Islet of Langerhans (tissue), 1 donor: ENCODE data around the gene ISL2.

Experiments
- FAIRE-seq: peaks from one replicate; lab custom pipeline; 2011; peaks lifted over from hg19 to GRCh38; lab: Jason Lieb, UNC

Gene ISL2

DNA sequence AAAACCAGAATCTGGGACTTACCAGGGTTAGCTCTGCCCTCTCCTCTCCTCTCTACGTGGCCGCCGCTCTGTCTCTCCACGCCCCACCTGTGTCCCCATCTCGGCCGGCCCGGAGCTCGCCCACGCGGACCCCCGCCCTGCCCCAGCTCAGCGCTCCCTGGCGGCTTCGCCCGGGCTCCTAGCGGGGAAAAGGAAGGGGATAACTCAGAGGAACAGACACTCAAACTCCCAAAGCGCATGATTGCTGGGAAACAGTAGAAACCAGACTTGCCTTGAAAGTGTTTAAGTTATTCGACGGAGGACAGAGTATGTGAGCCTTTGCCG, 5.4 kb downstream of the ISL2 start:
- no peak for FAIRE-seq

DNA sequence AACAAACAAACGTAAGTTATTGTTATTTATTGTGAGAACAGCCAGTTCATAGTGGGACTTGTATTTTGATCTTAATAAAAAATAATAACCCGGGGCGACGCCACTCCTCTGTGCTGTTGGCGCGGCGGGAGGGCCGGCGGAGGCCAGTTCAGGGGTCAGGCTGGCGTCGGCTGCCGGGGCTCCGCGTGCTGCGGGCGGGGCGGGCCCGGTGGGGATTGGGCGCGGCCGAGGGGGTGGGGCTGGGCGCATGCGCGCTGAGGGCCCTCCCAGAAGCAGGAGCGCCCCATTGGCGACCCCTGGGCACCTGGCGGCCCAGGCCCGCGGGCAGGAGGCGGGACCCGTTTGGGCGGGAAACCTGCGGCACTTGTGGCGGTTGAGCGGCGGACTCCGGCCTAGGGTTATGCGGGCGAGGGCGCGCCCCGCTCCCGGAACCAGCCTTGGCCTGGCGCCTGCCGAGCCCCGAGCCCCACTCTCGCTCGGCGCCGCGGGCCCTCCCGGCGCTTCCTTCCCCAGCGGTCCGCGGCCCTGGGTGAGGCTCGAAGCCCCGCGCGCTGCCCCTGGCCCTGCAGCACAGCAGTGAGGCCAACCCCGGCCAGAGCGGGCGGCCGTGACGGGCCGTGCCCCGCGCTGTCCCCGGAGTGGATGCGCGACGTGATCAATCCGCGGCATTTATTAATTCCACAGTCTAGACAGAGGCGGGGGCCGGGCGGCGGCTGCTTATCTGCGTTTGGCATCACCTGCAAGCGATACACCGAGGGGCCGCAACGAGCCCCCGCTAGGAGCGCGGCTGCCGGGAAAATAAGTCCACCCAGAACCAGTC, 6.0 kb downstream of the ISL2 start:
- no peak for FAIRE-seq

- FAIRE-seq, result no peak
Measured at GRCh38 chr15:76343313-76343996, 6.9 kb downstream of the ISL2 start.

DNA sequence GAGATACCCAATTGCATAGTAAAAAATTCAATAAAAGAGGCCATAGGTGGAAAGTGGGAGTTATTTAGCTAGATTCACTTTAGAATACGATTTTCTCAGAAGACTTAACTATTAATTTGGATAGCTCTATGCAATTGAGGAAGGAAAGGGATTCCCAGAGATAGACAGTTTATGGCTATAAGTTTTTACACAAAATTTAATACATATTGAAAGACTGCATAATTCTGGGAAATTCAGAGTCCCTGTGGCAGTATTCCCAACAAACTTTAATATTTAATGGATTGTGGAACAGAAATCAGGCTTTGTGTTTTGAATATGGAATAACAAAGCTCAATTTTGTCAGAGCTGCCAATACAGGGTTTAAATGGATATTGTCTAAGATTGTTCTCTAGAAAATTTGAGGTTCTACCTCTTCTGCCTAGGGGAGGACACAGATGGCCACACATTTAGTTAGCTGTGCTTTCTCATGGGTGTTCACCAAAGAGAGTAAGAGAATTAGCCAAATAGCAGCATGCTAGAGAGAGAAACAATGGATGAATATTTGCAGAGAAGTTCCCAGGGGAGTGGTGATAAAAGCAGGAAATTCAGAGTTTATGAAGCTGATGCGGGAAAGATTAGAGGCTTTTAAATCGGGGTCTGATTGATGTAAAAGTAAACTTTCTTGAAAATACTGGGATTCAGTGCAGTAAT, 8.5 kb downstream of the ISL2 start:
- no peak for FAIRE-seq

DNA sequence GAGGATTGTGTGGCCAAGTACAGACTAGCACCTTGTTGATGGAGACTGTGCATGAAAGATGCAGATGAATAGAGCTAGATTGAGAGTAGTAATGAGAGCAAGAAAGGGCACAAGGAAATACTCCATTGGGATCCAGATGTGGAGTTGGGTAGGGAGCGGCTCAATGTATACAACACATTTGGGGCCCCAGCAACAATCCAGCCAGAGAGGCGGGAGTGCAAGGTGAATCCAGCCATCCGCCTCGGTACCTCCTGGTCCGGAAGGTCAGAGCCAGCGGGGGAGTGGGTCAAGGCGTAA, 9.0 kb downstream of the ISL2 start:
- FAIRE-seq, result no peak

GRCh38 chr15:76345880-76346668, 9.5 kb downstream of the ISL2 start:
- no peak for FAIRE-seq

GRCh38 chr15:76346669-76347481, 10.3 kb downstream of the ISL2 start:
- FAIRE-seq, result no peak

- FAIRE-seq, result no peak
Measured at GRCh38 chr15:76347482-76348055, 11.0 kb downstream of the ISL2 start.

DNA sequence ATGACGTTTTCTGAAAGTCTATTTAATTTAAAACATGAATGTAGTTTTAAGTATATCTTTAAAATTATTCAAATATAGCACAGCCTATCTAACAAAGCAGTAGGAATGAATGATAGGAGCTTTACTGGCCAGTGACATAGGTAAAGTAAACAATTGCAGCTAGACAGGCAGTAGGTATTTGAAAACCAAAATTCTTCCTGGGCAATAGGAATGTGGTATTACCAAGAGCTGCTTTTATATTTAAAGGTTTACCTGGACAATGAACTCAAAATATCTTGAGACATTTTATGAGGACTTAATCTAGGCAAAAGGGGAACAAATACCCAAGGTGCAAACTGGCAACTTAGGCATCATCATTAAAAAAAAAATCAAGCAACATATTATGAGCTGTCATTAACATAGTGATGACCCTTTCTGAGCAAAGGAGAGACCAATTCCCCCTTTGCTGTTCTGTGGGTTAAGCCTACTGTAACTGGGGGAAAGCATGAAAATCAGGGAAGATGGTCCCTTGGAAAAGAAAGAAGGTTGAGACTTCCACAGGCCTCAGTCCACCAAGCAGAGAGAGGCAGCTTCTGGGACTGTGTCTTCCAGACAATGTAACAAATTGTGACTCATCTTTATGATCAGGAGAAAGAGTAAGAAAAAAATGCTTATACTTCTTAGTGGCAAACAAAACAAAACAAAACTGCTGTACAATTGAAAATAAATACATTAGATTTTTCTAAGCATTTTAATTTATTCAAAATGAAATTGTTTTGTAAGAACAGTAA, 12.9 kb downstream of the ISL2 start:
- no peak for FAIRE-seq

- FAIRE-seq, result peak; percentile 74
Measured at GRCh38 chr15:76353023-76353577, 16.5 kb downstream of the ISL2 start.

- no peak for FAIRE-seq
Measured at GRCh38 chr15:76353903-76354302, 17.3 kb downstream of the ISL2 start.

- FAIRE-seq, result no peak
Measured at GRCh38 chr15:76354823-76355440, 18.4 kb downstream of the ISL2 start.

GRCh38 chr15:76358453-76358852, 21.9 kb downstream of the ISL2 start:
- no peak for FAIRE-seq

GRCh38 chr15:76359152-76359551, 22.6 kb downstream of the ISL2 start:
- FAIRE-seq, result no peak

DNA sequence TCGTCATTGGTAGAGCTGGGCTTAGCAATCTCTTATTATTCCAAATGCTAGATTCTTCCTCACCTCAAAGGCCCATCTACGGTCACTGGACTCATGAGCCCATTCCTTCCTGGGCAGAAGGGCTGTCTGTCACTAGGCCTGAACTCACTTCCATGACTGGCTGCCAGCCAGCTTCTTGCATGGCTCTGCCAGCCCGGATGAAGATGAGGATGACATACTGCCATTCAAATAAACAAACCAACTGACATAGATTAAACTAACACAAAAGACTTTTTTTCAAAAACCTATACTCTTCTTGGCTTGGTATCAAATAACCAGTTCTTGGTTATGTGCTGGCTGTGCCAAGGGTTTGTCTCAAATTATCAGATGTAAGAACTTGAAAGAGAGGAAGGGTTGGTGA, 23.8 kb downstream of the ISL2 start:
- no peak for FAIRE-seq

GRCh38 chr15:76363251-76363650, 26.7 kb downstream of the ISL2 start:
- no peak for FAIRE-seq

DNA sequence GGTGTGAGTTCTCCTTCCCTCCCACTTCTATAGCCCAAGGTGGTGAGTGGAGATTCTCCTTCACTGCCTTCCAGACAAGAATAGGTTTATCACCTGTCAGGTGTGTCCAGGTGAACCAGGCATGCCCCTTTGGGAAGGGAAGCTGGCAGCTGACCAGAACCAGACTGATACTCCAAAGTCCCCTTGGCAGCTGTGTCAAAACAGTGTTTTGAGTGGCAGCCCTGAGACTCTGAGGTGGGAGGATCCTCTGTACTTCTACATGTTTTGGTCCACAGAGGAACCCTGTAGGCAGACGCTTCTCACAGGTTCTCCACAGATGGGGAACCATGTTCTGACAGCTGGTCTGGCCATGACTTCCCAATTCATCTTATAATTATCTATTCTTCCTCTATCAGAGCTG, 30.1 kb downstream of the ISL2 start:
- no peak for FAIRE-seq

- no peak for FAIRE-seq
Measured at GRCh38 chr15:76368122-76368621, 31.6 kb downstream of the ISL2 start.

GRCh38 chr15:76376029-76376428, 39.5 kb downstream of the ISL2 start:
- no peak for FAIRE-seq

GRCh38 chr15:76376816-76377215, 40.2 kb downstream of the ISL2 start:
- no peak for FAIRE-seq
